Adipocyte (in vitro differentiated cells): ENCODE data around the gene KAT6B.

ENCODE experiments used
- DNase-seq: peaks from one replicate; pipeline ENCODE4 v3.0.0-alpha.2; 2015; ENCODE audit warnings: low read depth
- H3K27me3 ChIP-seq: replicated peaks from 2 replicates; pipeline ENCODE4 v1.7.0; 2013; ENCODE audit warnings: mild to moderate bottlenecking, low read length, moderate library complexity; ENCODE audit not compliant: control insufficient read depth, insufficient read depth
- H3K36me3 ChIP-seq: 2 replicates; pipeline ENCODE4 v1.7.0; 2013; ENCODE audit warnings: low read length, mild to moderate bottlenecking, moderate library complexity; ENCODE audit not compliant: control insufficient read depth, insufficient read depth, severe bottlenecking
- H3K4me1 ChIP-seq: 2 replicates; pipeline ENCODE4 v1.7.0; 2013; ENCODE audit warnings: mild to moderate bottlenecking, low read length, moderate library complexity; ENCODE audit not compliant: control insufficient read depth, insufficient read depth
- H3K4me3 ChIP-seq: 2 replicates; pipeline ENCODE4 v1.7.0; 2013; ENCODE audit warnings: mild to moderate bottlenecking, low read length, moderate library complexity
- H3K9ac ChIP-seq: 2 replicates; pipeline ENCODE4 v1.7.0; 2013; ENCODE audit warnings: mild to moderate bottlenecking, low read length, moderate library complexity
- H3K9me3 ChIP-seq: 2 replicates; pipeline ENCODE4 v1.7.0; 2013; ENCODE audit warnings: mild to moderate bottlenecking, low read length, moderate library complexity; ENCODE audit not compliant: control insufficient read depth

The KAT6B gene

GRCh38 chr10:74937266-74937856 lies 111.0 kb downstream of the KAT6B start:
- Histone ChIP-seq H3K9me3 (no peaks in the 10 kb centered on the region), H3K4me1 (peaks cover 34% of the 10 kb centered on the region), H3K9ac (no peak overlapping the region), H3K4me3 (peak overlapping the region; percentile 13), H3K27me3 (no peaks in the 10 kb centered on the region), H3K36me3 (no peaks in the 10 kb centered on the region)
- DNase-seq, result no peak

GRCh38 chr10:74944205-74944604 lies 117.8 kb downstream of the KAT6B start:
- H3K9me3 ChIP-seq, result no peaks in the 10 kb centered on the region
- no peak for DNase-seq
- no peak overlapping the region for H3K9ac ChIP-seq
- no peak overlapping the region for H3K4me3 ChIP-seq
- H3K36me3 ChIP-seq, result no peaks in the 10 kb centered on the region
- peaks cover 41% of the 10 kb centered on the region for H3K4me1 ChIP-seq
- no peaks in the 10 kb centered on the region for H3K27me3 ChIP-seq

DNA sequence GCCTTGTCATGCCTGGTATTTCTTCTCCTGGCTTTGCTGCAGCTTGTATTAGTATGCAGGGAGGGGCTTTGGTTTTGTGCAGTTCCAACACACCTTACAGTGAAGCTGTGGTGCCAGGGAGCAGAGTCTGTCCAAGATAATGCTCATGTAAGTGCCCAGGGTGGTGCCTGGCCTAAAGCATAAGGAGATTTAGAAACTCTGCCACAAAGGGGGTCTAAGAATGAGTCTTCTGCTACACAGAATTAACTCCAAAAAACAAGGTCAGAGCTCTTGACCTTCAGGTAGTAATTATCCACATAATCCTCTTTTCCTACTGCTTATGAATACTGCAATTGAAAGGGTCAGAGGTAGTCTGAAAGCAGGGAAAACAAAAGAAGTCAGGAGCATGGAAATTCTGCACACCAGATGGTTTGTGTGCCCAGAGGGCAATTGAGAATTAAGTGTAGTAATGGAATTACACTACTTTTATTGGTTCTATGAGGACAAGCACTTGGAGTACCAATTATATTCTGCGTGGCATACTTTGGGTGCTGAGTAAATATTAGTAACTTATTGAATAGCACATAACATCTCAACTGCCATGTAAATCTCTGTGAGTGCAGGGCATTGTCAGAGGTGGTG lies 121.5 kb downstream of the KAT6B start:
- DNase-seq, result no peak
- no peak overlapping the region for H3K4me3 ChIP-seq
- H3K9ac ChIP-seq, result no peak overlapping the region
- peaks cover 51% of the 10 kb centered on the region for H3K4me1 ChIP-seq
- no peaks in the 10 kb centered on the region for H3K27me3 ChIP-seq
- H3K36me3 ChIP-seq, result no peaks in the 10 kb centered on the region
- no peaks in the 10 kb centered on the region for H3K9me3 ChIP-seq

DNA sequence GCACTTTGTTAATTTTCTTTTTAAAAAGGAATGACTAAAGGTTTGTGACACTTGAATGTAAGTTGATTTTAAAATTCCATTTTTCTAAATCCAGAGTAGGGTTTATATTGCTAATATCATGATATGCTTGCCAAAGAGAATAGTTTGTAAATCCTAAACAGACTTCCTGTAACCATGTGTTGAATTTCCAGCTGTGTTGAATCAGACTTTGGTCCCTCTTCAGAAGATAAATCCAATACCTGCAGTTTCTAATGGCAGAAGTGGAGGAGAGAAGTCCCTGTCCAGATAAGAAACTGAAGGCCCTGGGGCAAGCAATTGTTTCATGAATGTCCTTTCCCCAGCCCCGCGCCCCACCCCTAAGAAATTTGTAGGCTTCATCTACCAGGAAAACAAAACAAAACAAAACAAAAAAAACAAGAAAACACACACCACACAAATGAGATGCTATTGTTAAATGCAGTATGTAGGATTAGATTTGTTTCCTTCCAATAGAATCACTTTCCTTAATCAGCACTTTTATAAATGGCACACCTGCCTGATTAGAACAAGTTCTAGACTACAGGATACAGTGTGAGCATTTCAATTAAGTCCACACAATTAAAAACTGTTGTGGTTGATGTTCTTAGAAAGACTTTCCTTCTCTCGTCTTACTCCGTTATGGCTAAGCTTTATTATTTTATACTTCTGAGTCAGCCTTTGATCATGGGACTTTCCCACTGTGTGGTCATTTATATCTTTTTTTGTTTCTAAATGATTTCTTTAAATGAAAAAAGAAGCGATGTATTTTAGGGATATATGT lies 122.8 kb downstream of the KAT6B start:
- H3K4me1 ChIP-seq, result peaks cover 64% of the 10 kb centered on the region
- no peak overlapping the region for H3K9ac ChIP-seq
- no peaks in the 10 kb centered on the region for H3K36me3 ChIP-seq
- DNase-seq, result peak; percentile 43
- peak overlapping the region; percentile 3 for H3K4me3 ChIP-seq
- H3K27me3 ChIP-seq, result no peaks in the 10 kb centered on the region
- H3K9me3 ChIP-seq, result no peaks in the 10 kb centered on the region

- Histone ChIP-seq H3K9ac (peak overlapping the region; percentile 58), H3K9me3 (no peaks in the 10 kb centered on the region), H3K36me3 (no peaks in the 10 kb centered on the region), H3K4me3 (peak overlapping the region; percentile 19), H3K4me1 (peaks cover 66% of the 10 kb centered on the region), H3K27me3 (no peaks in the 10 kb centered on the region)
- no peak for DNase-seq
Measured at GRCh38 chr10:74949843-74950765, 123.7 kb downstream of the KAT6B start.

DNA sequence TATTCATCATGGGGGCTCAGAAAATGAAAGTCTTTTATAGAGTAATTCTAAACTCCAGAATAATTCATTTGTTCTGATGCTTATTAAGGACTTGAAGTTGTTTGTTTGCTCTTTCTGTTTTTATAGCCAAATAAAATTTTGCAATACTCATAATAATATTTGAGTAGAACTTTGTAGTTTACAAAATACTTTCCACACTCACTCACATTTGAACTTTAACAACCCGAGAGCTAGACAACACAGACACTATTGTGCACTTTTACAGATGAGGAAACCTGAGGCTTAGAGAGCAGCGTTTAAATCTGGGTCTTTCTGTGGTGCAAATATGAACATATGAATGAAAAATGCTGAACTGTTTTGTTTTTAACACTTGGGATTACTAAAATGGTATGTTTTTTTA lies 126.8 kb downstream of the KAT6B start:
- Histone ChIP-seq H3K9ac (no peak overlapping the region), H3K27me3 (no peaks in the 10 kb centered on the region), H3K4me3 (no peak overlapping the region), H3K36me3 (no peaks in the 10 kb centered on the region), H3K9me3 (no peaks in the 10 kb centered on the region), H3K4me1 (peaks cover 58% of the 10 kb centered on the region)
- DNase-seq, result no peak

DNA sequence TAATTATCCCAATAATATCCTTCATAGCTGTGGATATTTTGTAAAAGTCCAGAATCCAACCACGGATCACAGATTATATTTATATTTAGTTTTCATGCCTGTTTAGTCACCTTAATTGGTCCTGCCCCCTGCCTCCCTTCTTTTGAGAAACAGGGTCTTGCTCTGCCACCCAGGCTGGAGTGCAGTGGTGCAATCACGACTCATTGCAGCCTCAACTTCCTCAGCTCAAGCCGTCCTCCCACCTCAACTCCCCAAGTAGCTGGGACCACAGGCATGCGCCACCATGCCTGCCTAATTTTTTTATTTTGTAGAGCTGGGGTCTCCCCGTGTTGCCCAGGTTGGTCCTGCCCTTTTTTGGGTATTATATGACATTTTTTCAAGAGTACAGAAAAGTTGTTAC lies 129.4 kb downstream of the KAT6B start:
- Histone ChIP-seq H3K4me3 (no peak overlapping the region), H3K9me3 (no peaks in the 10 kb centered on the region), H3K4me1 (peaks cover 34% of the 10 kb centered on the region), H3K27me3 (no peaks in the 10 kb centered on the region), H3K9ac (no peak overlapping the region), H3K36me3 (no peaks in the 10 kb centered on the region)
- DNase-seq, result no peak

DNA sequence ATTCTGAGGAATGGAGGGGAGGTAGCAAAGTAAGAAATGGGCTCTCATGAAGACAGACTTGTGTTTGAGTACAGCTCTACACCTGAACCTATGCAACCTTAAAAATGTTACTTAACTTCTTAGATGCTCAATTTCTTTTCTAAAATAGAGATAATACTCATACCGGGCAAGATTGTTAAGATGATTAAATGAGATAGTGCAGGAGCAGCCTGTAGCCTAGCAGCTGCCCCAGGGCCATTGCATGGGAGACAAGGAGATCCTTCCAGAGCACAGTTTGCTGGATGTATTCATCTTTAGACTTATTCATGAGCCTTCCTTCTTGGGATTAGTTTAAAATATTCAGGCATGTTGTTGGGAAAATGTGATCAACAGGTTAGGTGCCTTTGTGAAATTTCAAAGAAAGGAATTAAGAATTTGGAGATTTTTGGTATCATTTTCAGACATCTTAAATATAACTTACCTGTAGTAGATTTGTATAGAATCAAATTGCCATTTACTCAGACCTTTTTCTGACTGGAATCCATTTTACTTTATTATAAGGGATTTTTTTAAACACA lies 130.2 kb downstream of the KAT6B start:
- no peaks in the 10 kb centered on the region for H3K36me3 ChIP-seq
- no peaks in the 10 kb centered on the region for H3K9me3 ChIP-seq
- H3K27me3 ChIP-seq, result no peaks in the 10 kb centered on the region
- H3K9ac ChIP-seq, result no peak overlapping the region
- H3K4me3 ChIP-seq, result no peak overlapping the region
- no peak for DNase-seq
- peaks cover 31% of the 10 kb centered on the region for H3K4me1 ChIP-seq

DNA sequence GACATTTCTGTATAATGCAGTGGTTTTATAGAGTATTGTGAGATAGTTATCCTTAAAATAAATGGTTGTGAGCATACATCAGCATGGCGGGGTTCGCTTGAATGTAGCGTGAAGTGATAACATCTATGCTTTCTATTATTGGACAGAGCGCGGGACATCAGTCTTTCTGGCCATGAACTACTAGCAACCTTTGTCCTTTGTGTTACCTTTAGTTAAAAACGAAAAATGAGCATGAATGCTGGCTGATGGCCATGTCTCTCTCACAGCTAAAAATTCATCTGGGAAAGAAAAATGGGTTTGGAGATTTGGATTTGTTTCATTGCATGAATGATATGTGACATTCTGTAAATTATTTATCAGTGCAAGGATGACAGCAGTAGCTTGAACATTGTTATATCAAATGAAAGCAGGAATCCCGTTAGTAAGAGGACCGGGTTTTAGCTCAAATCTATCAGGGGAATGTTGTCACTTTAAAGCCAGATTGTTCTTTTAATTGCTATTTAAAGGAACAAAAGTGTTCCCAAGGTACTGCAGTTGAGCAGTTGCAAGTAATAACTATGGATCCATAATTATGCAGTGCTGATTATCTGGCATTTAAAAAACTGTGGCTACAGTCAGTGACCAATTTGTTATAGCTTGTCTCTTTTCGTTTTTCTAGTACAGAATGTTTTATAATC lies 131.0 kb downstream of the KAT6B start:
- Histone ChIP-seq H3K4me3 (peak overlapping the region; percentile 43), H3K4me1 (peaks cover 28% of the 10 kb centered on the region), H3K27me3 (no peaks in the 10 kb centered on the region), H3K9ac (no peak overlapping the region), H3K9me3 (no peaks in the 10 kb centered on the region), H3K36me3 (no peaks in the 10 kb centered on the region)
- no peak for DNase-seq

GRCh38 chr10:74958316-74958715 lies 131.9 kb downstream of the KAT6B start:
- Histone ChIP-seq H3K9ac (no peak overlapping the region), H3K36me3 (no peaks in the 10 kb centered on the region), H3K4me3 (no peak overlapping the region), H3K27me3 (no peaks in the 10 kb centered on the region), H3K9me3 (no peaks in the 10 kb centered on the region), H3K4me1 (peaks cover 21% of the 10 kb centered on the region)
- no peak for DNase-seq
